Inferior parietal cortex (tissue), 1 donor: ENCODE data around the gene OTUB1.

Experiments used
- DNase-seq: peaks from one replicate; pipeline ENCODE4 v3.0.0-alpha.2; 2016; ENCODE audit errors: extremely low spot score

OTUB1 gene

GRCh38 chr11:64005691-64006090 is 19.5 kb downstream of the OTUB1 start:
- no peak for DNase-seq

- no peak for DNase-seq
Observed at GRCh38 chr11:64006398-64006797, 20.2 kb downstream of the OTUB1 start.

DNA sequence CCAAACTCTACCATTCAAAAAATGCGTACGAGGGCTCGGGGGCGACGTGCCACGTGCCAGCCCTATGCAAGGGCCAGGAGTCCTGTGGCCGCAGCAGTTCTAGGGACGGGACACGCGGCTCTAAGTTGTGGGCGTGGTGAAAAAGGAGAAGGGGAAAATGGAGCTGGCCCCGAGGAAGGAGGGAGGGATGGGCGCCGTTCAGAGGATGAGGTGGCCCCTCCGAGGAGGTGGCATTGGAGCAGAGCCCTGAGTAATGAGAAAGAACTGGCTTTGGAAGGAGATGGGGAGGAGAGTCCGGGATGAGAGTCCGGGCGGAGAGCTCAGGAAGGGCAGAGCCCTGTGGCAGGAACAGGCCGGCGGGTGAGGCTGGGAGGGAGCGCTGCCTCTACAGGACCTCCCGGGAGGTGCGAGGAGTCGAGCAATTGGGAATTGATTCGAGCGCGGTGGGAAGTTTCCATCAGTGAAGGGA is 21.0 kb downstream of the OTUB1 start:
- no peak for DNase-seq

DNA sequence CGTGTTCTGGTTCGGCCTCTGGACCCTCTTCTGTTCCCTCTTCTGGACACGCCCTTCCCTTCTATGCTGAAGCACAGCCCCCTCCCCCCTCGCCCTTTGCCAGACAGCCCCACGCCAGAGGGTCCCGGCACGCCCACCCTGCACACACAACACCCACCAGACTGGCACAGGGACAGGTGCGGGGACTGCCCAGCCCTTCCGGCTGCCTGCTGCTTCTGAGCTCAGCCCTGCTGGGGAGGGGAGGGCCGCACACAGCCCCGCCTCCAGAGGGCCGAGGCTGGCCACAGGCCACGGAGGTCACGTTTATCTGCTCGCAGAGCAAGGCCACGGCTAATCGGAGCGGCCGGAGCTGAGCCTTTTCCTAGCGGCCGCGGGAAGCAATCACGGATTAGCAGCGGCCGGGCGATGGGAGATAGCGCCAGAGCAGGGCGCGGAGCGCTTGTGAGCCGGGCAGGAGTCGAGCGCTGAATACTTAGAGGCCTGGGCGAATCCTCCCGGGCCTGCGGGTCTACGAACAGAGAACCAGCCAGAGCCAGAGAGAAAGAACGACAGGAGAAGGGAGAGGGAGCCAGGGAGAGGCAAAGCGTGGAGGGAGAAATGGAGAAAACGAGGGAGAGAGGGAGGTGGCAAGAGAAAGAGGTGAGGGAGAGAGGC is 21.5 kb downstream of the OTUB1 start:
- DNase-seq = peak; percentile 63

DNA sequence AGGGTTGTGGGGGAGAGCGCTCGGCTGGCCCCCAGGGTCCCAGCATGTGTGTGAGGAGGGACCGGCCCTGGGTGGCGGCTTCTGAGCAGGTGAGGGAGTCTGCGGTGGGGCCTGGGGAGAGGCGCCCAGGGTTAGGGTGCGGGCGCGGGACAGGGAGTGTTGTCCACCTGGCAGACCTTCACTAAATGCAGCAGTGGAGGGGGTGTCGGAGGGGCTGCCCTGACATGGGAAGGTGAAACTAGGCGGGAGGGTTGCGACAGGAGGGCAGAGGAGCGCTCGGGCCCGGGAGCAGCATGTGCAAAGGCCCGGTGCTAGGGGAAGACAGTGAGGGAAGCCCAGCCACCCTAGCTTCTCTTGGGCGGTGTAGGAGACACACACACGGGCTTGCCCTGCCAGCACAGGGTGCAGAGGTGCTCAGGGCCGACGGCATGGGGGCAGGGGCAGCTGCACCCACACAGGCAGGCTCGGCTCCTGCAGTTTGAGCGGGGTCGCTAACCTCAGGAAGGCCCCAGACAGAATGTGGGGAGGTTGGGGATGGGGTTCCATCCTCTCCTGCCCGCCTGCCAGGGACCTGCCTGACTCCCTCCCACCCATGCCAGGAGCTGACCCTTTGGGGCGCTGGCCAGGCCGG is 22.2 kb downstream of the OTUB1 start:
- no peak for DNase-seq

- no peak for DNase-seq
Observed at GRCh38 chr11:64008914-64009633, 22.8 kb downstream of the OTUB1 start.

- DNase-seq = no peak
Observed at GRCh38 chr11:64009710-64010109, 23.5 kb downstream of the OTUB1 start.

DNA sequence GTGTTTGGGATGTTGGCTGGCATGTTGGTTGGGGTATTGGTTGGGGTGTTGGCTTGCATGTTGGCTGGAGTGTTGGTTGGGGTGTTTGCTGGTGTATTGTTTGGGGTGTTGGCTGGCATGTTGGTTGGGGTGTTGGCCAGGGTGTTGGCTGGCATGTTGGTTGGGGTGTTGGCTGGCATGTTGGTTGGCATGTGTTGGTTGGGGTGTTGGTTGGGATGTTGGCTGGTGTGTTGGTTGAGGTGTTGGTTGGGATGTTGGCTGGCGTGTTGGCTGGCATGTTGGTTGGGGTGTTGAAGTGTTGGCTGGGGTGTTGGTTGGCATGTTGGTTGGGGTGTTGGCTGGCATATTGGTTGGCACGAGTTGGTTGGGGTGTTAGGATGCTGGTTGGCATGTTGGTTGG is 24.5 kb downstream of the OTUB1 start:
- no peak for DNase-seq

DNA sequence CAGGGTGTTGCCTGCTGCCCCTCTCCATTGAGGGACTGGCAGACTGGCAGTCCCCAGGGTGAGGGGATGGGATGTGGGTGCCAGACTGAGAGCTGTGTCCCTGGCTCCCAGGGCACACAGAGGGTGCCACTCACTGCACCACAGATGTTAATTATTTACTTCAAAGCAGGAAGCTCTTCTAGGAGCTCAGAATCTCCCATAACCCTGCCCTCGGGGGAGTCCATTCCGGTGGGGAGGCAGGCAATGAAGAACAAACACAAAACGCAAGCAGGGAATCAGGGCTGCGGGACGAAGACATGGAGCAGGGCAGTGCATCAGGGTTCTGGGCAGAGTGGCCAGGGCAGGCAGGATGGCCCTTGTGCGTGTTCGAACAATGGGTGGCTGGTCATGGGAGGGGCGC is 25.1 kb downstream of the OTUB1 start:
- no peak for DNase-seq

DNA sequence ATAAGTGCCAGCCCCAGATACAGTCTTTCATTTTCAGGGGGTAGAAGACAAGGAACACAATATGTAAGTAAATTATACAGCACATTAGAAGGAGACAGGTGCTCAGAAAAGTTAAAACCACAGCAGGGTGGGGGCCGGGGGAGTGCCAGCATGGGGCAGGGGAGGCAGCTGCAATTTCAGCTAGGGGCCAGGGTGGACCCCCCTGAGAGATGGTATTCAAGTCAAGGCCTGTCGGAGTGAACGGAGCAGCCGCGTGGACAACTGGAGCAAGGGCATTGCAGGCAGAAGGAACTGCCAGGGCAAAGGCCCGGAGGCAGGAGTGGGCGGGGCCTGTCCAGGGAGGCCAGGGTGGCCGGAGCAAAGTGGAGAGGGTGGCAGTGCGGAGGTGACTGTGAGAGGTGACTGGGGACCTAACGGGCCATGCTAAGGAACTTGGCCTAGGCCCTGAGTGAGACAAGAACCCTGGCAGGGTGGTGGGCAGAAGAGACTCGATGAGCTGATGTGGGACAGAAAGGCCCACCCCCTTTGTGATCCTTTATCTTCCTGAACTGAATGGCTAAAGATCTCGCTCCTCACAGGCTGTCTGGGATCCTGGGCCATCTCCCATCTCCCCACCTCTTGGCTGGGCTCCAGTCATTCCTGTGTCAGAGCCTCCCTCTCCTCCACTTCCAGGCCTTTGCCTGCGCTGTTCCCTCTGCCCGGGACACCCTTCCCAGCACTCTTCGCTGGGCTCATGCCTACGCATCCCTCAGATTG is 27.1 kb downstream of the OTUB1 start:
- no peak for DNase-seq

GRCh38 chr11:64014356-64014755 is 28.1 kb downstream of the OTUB1 start:
- no peak for DNase-seq

DNA sequence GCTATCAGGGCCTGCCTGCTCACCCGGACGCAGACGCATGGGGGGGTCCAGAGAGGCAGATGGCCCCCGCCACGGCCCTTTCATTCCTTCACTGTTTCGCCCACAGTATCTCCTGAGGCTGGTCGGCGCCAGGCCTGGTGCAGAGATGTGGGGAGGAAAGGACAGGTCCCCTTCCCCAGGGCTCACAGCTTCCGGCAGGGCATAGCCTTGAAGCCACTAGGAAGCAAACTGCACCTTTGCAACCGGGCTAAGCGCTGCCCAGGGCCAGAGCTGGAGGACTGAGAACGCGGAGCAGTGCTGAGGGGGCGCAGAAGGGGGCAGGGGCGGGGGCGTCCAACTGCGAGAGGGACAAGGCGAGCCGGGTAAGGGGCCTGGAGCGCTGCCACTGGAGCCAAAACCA is 29.3 kb downstream of the OTUB1 start:
- no peak for DNase-seq

DNA sequence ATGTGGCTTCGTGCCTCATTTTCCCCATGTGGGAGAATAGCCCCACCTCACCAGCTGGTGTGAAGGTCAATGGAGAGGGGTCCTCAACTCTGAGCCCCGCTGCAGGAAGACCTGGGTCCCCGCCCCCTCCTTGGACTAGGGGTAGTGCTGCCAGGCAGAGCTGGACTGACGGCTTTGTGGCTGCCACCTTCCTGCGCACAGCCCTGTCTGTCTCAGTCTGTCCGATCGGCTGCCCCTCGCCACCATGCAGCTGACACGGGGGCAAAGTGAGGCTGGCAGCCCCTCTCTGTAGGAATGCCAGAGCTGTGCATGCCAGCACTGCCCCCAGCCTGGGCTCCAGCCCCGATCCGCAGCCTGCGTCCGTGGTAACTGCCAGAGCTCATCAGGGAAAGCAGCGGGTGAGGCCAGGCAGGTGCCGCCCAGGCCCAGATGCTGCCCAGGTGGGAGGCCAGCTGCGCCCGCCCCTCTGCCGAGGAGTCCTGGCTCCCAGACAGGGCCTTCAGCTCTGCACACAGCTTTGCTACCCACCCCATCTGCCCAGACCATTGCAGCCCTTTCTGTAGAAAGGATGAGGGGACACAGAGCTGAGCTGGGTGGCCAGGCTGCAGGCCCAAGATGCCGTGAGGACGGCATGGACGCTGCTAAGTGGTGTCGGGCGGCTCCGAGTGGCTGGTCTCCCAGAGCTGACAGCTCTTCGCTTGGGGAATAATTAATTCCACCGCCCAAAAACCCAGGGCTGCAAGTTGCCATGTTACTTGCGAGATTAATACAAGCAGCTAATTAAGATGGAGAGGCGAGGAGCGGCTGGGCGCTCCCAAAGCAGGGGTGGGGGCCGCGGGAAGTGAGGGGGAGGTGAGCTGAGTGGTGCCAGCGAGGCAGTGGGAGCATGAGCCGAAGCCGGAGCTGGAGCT is 30.0 kb downstream of the OTUB1 start:
- DNase-seq = no peak

- no peak for DNase-seq
Observed at GRCh38 chr11:64017945-64018224, 31.6 kb downstream of the OTUB1 start.

DNA sequence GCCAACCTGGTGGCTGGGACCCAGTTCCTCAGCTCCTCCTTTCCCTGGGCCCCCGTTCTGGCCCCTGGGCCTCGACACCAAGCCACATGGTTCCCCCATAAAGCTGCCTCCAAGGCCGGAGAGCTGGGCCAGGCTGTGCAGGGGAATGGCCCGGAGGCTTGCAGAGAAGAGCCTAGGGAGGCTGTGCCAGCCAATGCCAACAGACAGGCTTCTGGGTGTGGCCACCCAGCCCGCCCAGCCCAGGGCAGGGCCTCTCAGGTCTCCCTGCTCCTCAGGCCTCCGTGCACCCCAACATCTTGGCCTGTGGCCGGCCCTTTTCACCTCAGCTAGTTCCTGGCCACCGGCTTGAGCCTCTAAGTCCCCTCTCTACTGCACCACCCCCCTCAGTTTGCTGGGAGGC is 32.1 kb downstream of the OTUB1 start:
- DNase-seq = no peak

GRCh38 chr11:64019106-64020037 is 33.1 kb downstream of the OTUB1 start:
- DNase-seq = no peak

- no peak for DNase-seq
Observed at GRCh38 chr11:64020976-64021756, 34.9 kb downstream of the OTUB1 start.

DNA sequence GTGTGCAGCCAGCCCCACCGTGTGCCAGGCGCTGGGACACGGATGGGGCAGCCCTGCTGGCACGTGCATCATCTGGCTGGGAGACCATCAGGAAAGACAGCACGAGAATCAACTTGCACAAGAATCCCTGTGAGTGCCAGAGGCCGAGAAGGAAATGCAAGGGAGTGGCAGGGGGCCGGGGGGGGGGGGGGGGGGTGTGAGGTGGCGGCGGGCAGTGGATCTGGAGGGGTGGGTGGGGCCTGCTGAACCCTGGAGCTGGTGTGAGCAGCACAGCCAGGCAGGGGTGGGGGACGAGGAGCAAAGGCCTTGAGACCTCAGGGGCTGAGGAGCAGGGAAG is 35.5 kb downstream of the OTUB1 start:
- no peak for DNase-seq

- DNase-seq = no peak
Observed at GRCh38 chr11:64022125-64022784, 36.0 kb downstream of the OTUB1 start.
